ENCODE results near the gene TPRG1.

DNA sequence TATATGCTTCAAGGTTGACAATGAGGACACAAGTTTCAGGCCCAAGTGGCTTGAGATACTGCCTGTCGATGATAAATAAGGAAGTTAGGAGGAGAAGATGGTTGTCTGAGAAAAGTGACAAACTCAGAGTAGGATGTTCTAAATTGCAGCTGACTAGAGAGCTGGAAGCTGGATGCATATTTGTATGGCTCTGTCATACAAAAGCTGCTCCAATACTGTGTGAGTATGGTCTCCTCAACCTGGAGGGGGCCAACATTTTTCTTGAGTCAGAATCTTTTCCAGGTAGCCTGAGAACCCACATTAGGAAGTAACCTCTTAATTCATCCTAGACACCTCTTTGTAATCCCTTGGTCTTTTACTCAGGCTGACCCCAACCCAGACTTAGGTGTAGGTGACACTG, 28.4 kb upstream of the TPRG1 start:
- TF ChIP-seq POLR2AphosphoS5 (IDR thresholded peaks at IDR 0.05; ENCODE audit: low read depth, low read length), result no peak
- TF ChIP-seq, protein P1, sequence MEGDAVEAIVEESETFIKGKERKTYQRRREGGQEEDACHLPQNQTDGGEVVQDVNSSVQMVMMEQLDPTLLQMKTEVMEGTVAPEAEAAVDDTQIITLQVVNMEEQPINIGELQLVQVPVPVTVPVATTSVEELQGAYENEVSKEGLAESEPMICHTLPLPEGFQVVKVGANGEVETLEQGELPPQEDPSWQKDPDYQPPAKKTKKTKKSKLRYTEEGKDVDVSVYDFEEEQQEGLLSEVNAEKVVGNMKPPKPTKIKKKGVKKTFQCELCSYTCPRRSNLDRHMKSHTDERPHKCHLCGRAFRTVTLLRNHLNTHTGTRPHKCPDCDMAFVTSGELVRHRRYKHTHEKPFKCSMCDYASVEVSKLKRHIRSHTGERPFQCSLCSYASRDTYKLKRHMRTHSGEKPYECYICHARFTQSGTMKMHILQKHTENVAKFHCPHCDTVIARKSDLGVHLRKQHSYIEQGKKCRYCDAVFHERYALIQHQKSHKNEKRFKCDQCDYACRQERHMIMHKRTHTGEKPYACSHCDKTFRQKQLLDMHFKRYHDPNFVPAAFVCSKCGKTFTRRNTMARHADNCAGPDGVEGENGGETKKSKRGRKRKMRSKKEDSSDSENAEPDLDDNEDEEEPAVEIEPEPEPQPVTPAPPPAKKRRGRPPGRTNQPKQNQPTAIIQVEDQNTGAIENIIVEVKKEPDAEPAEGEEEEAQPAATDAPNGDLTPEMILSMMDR (IDR thresholded peaks at IDR 0.05; ENCODE audit: control extremely low read depth in 1 of 3, insufficient read depth in 1 of 3, low read depth in 1 of 3, low read length in 3 of 3), result no peak
- no peak for TF ChIP-seq TBP (IDR thresholded peaks at IDR 0.05; ENCODE audit: low read depth, low read length)
- no peak for TF ChIP-seq POLR2A (IDR thresholded peaks at IDR 0.05; ENCODE audit: control extremely low read depth in 1 of 2, low read depth in 2 of 2, low read length in 2 of 2)
- TF ChIP-seq CEBPB (IDR thresholded peaks at IDR 0.05; ENCODE audit: low read depth, low read length), result no peak
- TF ChIP-seq HDAC2 (IDR thresholded peaks at IDR 0.05; ENCODE audit: borderline replicate concordance in 1 of 2, low read depth in 2 of 2, low read length in 2 of 2), result no peak
- TF ChIP-seq, protein P2, sequence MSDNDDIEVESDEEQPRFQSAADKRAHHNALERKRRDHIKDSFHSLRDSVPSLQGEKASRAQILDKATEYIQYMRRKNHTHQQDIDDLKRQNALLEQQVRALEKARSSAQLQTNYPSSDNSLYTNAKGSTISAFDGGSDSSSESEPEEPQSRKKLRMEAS (IDR thresholded peaks at IDR 0.05), result no peak
- no peak for TF ChIP-seq YY1 (IDR thresholded peaks at IDR 0.05; ENCODE audit: low read depth, low read length)
- no peak for TF ChIP-seq ZNF274 (IDR thresholded peaks at IDR 0.05; ENCODE audit: borderline replicate concordance, extremely low read depth, low read length)
- no peak for TF ChIP-seq TAF1 (IDR thresholded peaks at IDR 0.05; ENCODE audit: low read depth, low read length)
- no peak for TF ChIP-seq RNF2 (IDR thresholded peaks at IDR 0.05; ENCODE audit: borderline replicate concordance, low read depth, low read length, missing control alignments, poor library complexity, severe bottlenecking)

All from H1 (cell line).